Activated CD4-positive, alpha-beta T cell treated with anti-CD3 and anti-CD28 coated beads for 36 hours (primary cell): Measurements from ENCODE around the gene TMEM225B. TPM values are rescaled to one million over a fixed set of nuclear protein-coding genes. Genes with fewer than 3 reads are reported as not detected.
"Not testable (repeated sequence)": the region's sequence is repeated elsewhere in the genome, so short reads cannot be mapped to it uniquely, and the experiment has no call there.

Experiments
- ATAC-seq: fragments of 200-7000 bp; cut with Tn5 transposase; one replicate; pipeline ENCODE4 v1.10.0; 2021; ENCODE audit warnings: mild to moderate bottlenecking, moderate library complexity
- CTCF ChIA-PET: fragments of 350-600 bp; sonication (Branson Sonifier 250); formaldehyde crosslinking; loops from one replicate; lab custom pipeline; 2021; ENCODE audit warnings: antibody characterized with exemption; lab: Charles Lee
- POLR2A ChIA-PET: fragments of 350-600 bp; sonication (Branson Sonifier 250); formaldehyde crosslinking; loops from one replicate; lab custom pipeline; 2021; ENCODE audit warnings: antibody characterized with exemption, inconsistent platforms; lab: Charles Lee
- DNase-seq: peaks from one replicate; pipeline ENCODE4 v3.0.0-alpha.2; 2020
- H3K27ac Mint-ChIP-seq: one replicate; pipeline ENCODE4 v1.8.0; 2021; ENCODE audit warnings: mixed read lengths
- H3K27me3 Mint-ChIP-seq: one replicate; pipeline ENCODE4 v1.8.0; 2021; ENCODE audit warnings: mixed read lengths
- H3K36me3 Mint-ChIP-seq: one replicate; pipeline ENCODE4 v1.8.0; 2021; ENCODE audit warnings: low read depth, mixed read lengths
- H3K4me1 Mint-ChIP-seq: one replicate; pipeline ENCODE4 v1.8.0; 2021; ENCODE audit warnings: mixed read lengths
- H3K4me3 Mint-ChIP-seq: one replicate; pipeline ENCODE4 v1.8.0; 2021; ENCODE audit warnings: mild to moderate bottlenecking, moderate library complexity, mixed read lengths
- H3K9me3 Mint-ChIP-seq: one replicate; pipeline ENCODE4 v1.8.0; 2021; ENCODE audit warnings: low read depth, mixed read lengths
- intact Hi-C, 2 experiments: fragments of 100-400 bp; cut with DNase I in 1 of 2; cut with micrococcal nuclease in 1 of 2; formaldehyde crosslinking; loops; one replicate each; pipeline versions ENCODE4 v1.14.2 to v1.15.1; 2022 to 2024; cut with DNase I, micrococcal nuclease
- total RNA-seq, 2 experiments: library from RNA; stranded (reverse); gene quantifications; one replicate each; pipeline ENCODE4 v1.2.3, GENCODE V29; 2021

TMEM225B gene
- total RNA-seq, 2 experiments from 2014 or later, result 0.57 to 0.58 TPM

DNA sequence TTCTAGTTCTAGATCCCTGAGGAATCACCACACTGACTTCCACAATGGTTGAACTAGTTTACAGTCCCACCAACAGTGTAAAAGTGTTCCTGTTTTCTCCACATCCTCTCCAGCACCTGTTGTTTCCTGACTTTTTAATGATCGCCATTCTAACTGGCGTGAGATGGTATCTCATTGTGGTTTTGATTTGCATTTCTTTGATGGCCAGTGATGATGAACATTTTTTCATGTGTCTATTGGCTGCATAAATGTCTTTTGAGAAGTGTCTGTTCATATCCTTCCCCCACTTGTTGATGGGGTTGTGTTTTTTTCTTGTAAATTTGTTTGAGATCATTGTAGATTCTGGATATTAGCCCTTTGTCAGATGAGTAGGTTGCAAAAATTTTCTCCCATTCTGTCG is 56.6 kb downstream of the TMEM225B start:
- CTCF ChIA-PET, H3K27me3 Mint-ChIP-seq, H3K9me3 Mint-ChIP-seq, ATAC-seq, H3K27ac Mint-ChIP-seq, intact Hi-C loops, H3K4me3 Mint-ChIP-seq, H3K4me1 Mint-ChIP-seq, DNase-seq, POLR2A ChIA-PET: not testable (repeated sequence)
- H3K36me3 Mint-ChIP-seq, result peaks cover 27% of the 10 kb centered on the region

DNA sequence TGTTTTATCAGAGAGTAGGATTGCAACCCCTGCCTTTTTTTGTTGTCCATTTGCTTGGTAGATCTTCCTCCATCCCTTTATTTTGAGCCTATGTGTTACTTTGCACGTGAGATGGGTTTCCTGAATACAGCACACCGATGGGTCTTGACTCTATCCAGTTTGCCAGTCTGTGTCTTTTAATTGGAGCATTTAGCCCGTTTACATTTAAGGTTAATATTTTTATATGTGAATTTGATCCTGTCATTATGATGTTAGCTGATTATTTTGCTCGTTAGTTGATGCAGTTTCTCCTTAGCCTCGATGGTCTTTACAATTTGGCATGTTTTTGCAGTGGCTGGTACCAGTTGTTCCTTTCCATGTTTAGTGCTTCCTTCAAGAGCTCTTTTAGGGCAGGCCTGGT is 59.8 kb downstream of the TMEM225B start:
- H3K27ac Mint-ChIP-seq, CTCF ChIA-PET, DNase-seq, H3K4me3 Mint-ChIP-seq, POLR2A ChIA-PET, H3K9me3 Mint-ChIP-seq, intact Hi-C loops, H3K4me1 Mint-ChIP-seq, ATAC-seq, H3K27me3 Mint-ChIP-seq: not testable (repeated sequence)
- peaks cover 36% of the 10 kb centered on the region for H3K36me3 Mint-ChIP-seq

Other genes starting within 250 kb of the TMEM225B start
- 100 to 1,000 TPM; 318 to 326 TPM for gene ARPC1B, start 223.5 kb upstream of the TMEM225B start, total RNA-seq
- gene PDAP1, start 189.7 kb upstream of the TMEM225B start, total RNA-seq, result 100 to 1,000 TPM; 171 TPM
- gene BUD31, start 189.3 kb upstream of the TMEM225B start, total RNA-seq, result 100 to 1,000 TPM; 140 to 190 TPM
- 1 to 10 TPM; 4.7 to 7.7 TPM for gene PTCD1, start 159.5 kb upstream of the TMEM225B start, total RNA-seq
- 10 to 100 TPM; 56.1 to 57.9 TPM for gene CPSF4, start 159.3 kb upstream of the TMEM225B start, total RNA-seq
- gene ATP5MF, start 132.1 kb upstream of the TMEM225B start, total RNA-seq, result 100 to 1,000 TPM; 342 to 386 TPM
- 10 to 100 TPM; 18.2 to 18.9 TPM for gene ZNF789, start 125.4 kb upstream of the TMEM225B start, total RNA-seq
- gene ZNF394, start 98.0 kb upstream of the TMEM225B start, total RNA-seq, result 10 to 100 TPM; 24.8 to 26.3 TPM
- gene ZKSCAN5, start 93.6 kb upstream of the TMEM225B start, total RNA-seq, result 10 to 100 TPM; 10.1 to 12.1 TPM
- 1 to 10 TPM; 4.9 to 5.5 TPM for gene FAM200A, start 46.2 kb upstream of the TMEM225B start, total RNA-seq
- gene ZNF655, start 39.6 kb upstream of the TMEM225B start, total RNA-seq, result 10 to 100 TPM; 51.1 to 52.0 TPM
- gene ZSCAN25, start 18.7 kb downstream of the TMEM225B start, total RNA-seq, result 10 to 100 TPM; 20.5 to 25.2 TPM
- gene CYP3A5, start 81.7 kb downstream of the TMEM225B start, total RNA-seq, result not detected
- gene CYP3A7, start 136.9 kb downstream of the TMEM225B start, total RNA-seq, result not detected
- not detected for gene CYP3A4, start 185.9 kb downstream of the TMEM225B start, total RNA-seq
- under 1 TPM in 1 of 2 experiments, not detected in 1; 0.09 TPM for gene CYP3A43, start 229.7 kb downstream of the TMEM225B start, total RNA-seq